NCI-H1930 (cell line): Measurements from ENCODE around the gene ATP9B.

Experiments used
- DNase-seq, 2 experiments: peaks; one replicate each; lab custom pipeline; 2025; lab: John Stamatoyannopoulos, UW

Gene ATP9B

DNA sequence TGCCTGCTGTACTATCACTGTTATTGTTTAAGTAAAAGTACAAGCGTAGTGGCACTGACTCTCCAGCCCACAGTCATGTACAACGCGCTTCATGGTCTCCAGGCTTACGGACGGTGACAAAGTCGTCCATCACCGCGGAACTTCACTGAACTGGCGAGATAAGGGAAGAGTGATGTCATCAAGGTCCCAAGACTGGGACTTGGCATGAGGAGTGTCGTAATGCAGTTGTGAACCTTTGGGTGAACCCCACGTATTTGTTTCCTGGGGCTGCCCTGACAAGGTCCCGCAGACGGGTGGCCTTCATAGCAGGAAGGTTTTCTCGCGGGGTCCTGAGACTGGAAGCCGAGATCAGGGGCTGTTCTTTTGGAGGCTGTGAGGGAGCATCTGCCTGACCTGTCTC, 343.8 kb downstream of the ATP9B start:
- DNase-seq: no peak

DNA sequence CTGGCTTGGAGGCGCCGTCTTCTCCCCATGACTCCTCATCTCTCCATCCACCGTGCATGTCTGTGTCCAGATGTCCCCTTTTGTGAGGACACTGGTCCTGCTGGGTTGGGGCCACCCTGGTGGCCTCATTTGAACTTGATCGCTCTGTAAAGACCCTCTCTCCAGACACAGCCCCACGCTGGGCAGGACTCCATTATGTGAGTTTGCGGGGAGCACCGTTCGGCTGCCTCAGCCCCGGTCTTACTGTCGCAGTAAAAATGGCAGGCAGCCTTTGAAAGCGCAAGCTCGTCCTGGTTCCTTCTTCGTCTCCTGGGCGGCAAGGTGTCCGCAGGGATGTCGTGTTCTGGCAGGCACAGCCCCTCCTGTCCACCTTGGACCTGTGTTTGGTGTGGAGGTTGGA, 344.2 kb downstream of the ATP9B start:
- no peak for DNase-seq

DNA sequence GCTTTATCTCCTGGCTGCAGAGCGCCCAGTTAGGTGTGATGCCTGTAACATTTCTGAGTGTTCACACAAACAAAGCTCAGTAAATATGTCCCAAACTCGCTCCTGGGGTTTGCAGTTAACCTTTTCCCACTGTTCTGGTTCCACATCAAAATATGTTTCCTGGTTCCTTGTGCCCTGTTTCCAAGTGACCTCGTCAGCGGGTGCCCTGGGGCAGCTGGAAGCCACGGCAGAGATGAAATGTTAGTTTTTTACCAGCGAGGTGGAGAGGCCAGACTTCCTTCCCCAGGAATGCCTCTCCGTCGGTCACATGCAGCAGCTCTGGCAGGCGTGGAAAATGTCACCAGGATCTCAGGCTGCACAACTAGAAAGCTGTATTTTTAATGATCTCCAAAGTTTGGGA, 344.7 kb downstream of the ATP9B start:
- no peak for DNase-seq

DNA sequence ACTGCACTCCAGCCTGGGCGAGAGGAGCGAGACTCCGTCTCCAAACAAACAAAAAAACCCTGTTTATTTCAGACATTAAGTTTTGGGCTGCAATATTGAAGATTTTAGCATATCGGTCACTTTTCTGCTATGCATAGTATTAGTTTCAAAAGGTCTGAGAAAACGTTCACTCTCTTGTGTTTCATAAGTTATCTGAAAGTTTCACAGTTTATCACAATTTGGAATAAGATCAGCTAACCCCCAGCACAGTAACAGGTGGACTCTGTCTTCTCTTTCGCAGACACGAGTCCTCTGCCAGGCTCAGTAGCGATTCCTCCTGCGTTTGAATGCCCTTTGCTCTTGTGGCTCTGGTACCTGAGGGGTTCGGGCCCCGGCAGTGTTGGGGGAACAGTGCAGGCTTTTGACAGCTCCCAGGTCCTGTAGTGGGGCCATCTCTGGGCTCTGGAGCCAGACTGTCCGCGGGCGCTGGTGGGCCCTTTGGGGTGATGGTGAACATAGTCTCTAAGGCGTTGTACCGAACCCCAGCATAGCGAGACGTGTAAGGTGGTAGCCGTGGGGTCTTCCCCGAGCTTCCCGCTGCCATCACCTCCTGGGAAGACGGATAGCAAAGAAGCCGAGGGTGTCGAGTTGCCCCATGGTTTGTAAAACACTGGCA, 347.0 kb downstream of the ATP9B start:
- DNase-seq: no peak

DNA sequence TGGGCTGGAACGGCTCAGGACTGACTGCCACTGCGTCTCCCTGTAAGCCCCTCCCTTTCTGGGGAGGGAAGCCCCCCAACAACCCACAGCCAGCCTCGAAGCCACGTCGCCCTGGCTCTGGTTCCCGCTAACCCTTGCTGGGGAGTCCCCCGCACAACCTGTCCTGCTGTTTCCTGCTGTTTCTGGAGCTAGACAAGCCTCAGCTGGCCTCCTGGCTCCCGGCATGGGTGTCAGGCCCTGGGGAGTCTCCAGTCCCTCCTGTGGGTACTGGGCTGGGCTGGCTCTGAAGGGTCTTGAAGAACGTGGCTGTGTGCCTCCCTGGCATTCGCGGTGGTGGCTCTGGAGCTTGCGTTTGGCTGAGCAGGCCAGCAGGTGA, 347.5 kb downstream of the ATP9B start:
- DNase-seq: no peak

DNA sequence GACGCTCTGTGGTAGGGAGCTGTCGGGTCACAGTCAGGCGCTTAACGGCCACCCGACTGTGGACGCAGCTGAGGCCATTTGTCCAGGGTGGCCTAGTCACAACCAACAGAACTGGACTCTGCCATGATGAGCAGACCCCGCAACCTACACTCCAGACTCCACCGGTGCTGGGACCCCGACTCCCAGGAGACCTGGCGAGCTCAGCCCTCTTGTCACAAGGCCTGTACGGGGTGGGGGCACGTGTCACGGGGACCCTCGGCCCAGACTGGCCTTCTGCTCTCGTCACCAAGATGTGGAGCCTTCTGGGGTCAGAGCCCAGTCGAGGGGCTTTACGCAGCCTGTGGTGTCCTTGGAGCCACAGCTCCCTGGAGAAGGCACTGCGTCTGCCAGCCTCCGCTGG, 349.0 kb downstream of the ATP9B start:
- no peak for DNase-seq

DNA sequence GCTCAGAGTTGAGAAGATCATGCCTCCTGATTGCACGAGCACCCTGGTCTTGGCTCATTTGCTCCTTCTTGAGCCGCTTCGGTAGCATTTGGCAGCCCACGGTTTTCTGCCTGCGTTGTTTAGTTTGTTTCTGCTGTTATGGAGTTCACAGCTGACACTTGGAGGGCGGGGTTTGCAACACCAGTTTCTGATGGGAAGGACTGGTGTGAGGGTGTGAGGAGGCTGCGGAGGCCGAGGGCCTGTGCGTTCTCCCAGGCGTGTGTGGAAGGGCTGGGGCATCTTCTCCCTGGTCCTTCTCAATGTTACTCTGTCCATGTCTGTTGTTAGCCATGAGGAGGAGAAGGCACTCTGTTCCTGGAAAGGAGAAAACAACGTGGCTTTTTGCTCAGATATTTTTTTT, 349.4 kb downstream of the ATP9B start:
- no peak for DNase-seq

DNA sequence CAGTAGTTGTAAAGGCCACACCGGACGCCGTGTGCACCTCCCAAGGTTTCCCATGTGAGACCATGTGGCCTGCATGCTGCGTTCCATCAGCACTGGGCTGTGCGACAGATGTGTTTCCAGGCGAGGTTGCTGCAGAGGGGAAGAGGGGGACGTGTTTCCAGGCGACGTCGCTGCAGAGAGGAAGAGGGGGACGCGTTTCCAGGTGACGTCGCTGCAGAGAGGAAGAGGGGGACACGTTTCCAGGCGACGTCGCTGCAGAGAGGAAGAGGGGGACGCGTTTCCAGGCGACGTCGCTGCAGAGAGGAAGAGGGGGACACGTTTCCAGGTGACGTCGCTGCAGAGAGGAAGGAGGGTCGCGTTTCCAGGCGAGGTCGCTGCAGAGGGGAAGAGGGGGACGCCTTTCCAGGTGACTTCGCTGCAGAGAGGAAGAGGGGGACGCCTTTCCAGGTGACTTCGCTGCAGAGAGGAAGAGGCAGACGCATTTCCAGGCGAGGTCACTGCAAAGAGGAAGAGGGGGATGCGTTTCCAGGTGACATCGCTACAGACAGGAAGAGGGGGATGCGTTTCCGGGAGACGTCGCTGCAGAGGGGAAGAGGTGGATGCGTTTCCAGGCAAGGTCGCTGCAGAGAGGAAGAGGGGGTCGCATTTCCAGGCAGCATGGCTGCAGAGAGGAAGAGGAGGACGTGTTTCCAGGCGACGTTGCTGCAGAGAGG, 351.0 kb downstream of the ATP9B start:
- DNase-seq: no peak

DNA sequence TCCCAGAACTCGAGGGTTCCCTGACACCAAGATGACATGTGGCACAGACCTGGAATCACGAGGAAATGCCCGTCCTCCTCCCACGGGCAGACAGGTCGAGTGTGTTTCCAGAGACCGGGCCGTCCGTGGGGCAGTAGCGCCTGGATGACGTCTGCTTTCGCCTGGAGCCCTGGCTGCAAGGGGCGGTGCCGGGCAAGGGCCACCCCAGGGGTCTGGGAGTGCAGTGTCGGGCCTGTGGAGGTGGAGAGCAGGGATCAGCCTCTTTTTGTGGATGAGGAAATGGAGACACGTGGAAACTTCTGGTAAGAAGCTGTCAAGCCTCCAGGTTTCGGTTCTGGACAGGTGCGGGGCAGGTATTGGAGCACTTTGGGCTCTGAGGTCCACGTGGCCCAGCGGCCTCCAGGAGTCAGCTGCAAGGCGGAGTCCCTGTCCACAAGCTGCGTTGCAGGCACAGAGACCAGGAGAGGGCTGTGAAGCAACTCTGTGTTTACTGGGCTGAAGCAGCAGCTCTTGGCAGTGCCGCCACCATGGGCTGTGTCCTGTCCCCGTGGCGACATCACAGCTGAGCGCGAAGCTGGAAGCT, 352.2 kb downstream of the ATP9B start:
- no peak for DNase-seq

DNA sequence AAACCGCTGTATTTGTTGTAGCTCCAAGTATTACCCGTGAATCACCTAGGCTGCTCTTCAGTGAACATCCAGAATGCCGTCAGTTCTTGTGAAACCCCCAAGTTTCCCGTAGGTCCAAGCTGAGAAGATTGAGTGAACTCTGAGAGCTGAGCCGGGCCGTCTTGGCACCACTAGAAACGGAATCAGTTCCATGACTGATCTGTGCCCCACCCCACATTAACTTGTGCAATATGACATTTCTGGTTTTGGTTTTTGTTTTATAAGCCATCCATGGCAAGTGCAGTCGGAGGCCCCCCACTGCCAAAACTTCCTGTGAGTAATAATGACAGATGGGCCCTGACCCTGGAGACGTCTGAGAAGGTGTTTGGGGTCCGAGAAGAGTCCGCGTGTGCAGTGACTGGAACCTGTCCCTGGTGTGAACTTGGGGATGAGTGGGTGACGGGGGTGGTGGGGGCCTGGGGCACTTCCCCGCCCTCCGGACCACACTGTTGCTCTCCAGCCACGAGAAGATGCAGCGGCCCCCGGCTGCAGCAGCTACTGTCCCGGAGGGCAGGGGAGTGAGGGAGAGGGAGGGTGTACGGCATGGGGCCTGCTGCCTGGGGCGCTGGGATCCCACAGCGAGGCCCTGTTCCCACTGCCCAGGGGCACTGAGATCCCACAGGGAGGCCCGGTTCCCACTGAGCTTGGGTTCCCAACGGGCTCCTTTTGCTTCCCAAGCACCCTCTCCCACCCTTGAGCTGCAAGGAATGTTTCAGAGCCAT, 353.0 kb downstream of the ATP9B start:
- no peak for DNase-seq

DNA sequence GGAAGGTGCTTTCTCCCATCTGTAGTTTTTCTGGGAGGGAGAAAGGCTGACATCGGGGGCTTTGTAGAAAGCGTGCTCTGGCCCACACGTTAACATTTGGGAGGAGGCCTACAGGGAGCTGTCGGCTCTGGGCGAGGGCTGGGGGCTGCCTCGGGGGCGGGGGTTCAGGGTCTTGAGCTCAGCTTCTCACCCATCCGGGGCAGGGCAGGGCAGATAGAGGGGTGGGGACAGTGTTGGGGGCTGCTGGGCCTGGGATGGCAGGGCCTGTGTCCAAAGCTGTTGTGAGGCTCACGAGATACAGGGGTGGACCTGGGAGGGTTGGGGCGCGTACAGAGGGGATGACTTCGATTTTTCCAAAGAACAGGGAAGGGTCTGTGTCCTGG, 353.6 kb downstream of the ATP9B start:
- DNase-seq: no peak

DNA sequence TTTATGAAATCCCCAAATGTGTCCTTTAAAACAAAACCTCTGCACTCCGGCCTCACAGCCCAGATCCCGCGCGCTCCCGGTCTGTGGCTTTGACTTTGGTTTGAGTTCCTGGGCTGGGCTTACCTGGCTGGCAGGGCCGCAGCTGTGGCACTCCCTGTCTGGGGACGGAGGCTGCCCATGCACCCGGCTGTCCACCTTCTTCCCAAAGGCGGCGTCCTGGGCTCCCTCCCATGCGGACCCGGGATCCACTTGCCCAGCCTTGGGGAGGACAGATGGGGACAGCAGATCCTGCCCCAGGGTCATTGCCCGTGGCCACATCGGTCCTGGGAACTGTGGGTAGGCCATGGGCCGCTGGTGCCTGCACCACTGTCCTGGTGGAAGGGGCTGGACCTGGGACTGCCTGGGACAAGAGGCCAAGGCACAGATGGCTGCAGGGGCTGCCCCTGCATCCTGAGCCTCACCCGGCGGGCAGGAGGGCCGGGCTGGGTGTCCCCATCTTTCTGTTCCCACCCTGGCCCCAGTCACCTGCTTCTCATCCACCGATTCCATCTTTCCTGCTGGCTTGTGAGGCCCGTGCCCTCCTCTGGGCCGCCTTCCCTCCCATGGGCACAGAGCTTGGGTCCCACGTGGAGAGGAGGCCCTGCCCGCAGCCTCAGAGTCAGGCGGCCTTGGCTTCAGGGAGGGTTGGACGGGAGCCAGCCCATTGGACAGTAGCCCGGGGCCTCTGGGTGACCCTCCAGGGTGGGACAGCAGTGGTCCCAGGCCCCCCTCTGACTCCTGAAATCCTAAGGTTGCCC, 354.2 kb downstream of the ATP9B start:
- DNase-seq: no peak

DNA sequence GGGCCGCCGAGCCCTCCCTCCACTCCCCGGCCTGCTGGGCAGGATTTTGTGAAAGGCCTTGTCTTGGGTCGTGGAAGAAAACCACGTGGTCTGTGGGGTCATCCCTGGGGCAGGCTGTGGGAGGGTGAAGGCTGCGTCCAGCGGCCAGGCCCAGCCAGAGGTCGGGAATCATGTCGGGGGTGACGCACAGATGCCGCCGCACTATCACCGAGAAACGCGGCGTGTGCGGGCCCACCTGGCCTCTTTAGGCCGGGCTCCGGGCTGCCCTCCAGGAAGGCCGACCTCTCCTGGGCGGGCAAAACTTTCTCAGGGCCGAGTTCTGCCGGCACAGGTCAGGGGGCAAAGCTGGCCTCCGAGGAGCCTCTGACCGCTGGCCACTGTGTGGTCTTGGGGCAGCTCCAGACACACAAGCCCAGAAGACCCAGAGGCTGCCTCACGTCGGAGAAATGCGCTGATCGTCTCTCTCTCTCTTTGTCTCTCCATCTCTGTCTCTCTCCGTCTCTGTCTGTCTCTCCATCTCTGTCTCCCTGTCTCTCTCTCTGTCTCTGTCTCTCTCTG, 354.9 kb downstream of the ATP9B start:
- DNase-seq: no peak

DNA sequence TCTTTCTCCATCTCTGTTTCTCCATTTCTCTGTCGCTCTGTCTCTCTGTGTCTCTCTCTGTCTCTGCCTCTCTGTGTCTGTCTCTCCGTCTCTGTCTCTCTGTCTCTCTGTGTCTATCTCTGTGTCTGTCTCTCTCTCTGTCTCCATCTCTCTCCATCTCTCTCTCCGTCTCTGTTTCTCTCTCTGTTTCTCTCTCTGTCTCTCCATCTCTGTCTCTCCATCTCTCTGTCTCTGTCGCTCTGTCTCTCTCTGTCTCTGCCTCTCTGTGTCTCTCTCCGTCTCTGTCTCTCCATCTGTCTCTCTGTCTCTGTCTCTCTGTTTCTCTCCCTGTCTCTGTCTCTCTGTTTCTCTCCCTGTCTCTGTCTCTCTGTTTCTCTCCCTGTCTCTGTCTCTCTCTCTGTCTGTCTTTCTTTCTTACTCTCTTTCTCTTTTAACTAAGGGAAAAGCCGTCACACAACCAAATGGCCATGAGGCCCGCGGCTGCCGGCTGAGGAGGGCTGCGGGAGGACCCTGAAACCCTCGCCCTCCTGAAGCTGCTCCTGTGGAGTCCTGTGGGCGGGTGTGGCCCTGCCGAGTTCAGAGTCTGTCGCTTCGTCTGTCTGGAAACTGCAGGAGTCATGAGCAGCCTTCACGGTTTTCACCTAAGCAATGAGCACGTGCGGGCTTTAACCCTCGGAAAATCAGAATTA, 355.8 kb downstream of the ATP9B start:
- DNase-seq: no peak

DNA sequence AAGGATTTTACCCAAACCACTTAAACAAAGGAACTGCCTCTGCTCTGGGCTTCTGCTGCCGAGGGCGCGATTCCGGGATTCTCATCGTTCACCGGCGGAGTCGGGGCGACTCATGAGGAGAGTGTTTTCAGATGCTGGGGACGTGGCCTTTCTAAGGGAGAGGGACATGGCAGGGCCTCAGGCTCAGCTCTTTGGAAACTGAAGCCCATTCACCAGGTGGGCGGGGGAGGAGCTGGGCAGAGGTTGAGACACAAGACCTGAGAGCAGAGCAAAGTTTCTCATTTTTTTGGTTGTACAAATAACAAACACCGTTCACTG, 356.3 kb downstream of the ATP9B start:
- no peak for DNase-seq

DNA sequence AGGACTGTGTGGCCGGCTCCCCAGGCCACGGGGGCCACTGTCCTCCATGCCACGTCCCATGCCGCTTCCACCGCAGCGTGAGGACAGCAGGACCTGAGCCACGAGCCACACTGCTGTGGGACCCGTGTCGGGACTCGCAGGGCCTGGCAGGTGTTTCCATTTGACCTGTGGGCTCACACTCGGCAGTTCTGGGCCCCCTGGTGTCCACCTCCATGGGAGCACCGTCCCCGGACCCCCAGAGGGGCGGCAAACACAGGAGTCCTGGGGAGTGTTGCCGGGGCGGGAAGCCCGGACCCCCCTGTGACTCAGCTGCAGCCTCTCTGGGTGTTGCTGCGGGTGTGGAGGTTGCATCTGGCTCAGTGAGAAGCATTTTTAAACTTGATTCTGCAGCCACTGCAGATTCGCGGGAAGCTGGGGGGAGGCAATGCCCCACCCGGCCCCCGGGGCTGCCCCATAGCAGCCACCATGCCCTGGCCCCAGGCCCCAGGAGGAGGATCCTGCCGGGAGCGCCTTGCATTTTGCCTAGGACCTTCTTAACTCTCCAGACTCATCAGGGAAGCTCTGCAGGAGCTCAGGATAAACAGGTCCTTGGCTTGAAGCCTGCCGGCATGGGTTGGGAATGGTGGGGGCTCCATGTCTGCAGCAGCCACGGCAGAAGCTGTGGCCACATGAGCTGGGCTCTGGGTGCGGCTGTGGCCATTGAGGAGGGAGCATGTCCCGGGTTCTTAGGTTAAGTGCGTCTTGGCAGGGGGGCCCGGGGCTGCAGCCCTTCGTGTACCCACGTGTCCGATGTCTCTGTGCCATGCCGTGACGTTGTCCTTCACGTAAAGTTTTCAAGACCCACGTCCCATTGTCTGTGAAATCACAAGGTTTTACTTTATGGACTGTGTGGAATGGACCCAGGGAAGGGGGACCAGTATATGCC, 357.4 kb downstream of the ATP9B start:
- no peak for DNase-seq

DNA sequence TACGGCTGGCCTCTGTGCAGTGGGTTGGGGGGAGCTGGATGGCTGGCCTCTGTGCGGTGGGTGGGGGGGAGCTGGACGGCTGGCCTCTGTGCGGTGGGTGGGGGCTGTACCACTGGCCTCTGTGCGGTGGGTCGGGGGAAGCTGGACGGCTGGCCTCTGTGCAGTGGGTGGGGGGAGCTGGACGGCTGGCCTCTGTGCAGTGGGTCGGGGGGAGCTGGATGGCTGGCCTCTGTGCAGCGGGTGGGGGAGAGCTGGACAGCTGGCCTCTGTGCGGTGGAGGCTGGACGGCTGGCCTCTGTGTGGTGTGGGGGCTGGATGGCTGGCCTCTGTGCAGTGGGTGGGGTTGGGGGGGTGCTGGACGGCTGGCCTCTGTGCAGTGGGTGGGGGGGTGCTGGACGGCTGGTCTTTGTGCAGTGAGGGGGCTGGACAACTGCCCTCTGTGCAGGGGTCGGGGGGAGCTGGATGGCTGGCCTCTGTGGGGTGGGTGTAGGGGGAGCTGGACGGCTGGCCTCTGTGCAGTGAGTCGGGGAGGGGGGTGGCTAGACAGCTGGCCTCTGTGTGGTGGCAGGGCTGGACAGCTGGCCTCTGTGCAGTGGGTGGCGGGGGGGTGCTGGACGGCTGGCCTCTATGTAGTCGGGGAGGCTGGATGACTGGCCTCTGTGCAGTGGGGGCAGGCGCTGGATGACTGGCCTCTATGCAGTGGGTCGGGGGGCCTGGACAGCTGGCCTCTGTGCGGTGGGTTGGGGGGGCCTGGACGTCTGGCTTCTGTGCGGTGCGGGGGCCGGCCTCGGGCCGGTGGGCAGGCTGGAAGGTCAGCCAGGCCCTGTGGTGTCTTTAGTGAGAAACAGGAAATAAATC, 358.4 kb downstream of the ATP9B start:
- DNase-seq: no peak
